NB4 (cell line): ENCODE measurements around the gene NRXN3.
"Not testable (repeated sequence)": the region's sequence is repeated elsewhere in the genome, so short reads cannot be mapped to it uniquely, and the experiment has no call there.

Experiments
- DNase-seq: peaks from one replicate; pipeline ENCODE4 v3.0.0; 2010; ENCODE audit warnings: low read depth
- H3K4me3 ChIP-seq: one replicate; pipeline ENCODE4 v1.5.1; 2011; ENCODE audit warnings: mild to moderate bottlenecking, low read depth, low read length, moderate library complexity
- MYC ChIP-seq: IDR thresholded peaks from 2 replicates; pipeline ENCODE4 v1.6.1; 2011; ENCODE audit warnings: low read depth, low read length
- POLR2A ChIP-seq: IDR thresholded peaks from 2 replicates; pipeline ENCODE4 v1.6.1; 2011; ENCODE audit warnings: mild to moderate bottlenecking; ENCODE audit not compliant: insufficient read length; ENCODE audit errors: extremely low read depth
- TF ChIP-seq, protein P1 (sequence below): IDR thresholded peaks from one replicate; pipeline ENCODE4 v1.5.1; 2012; ENCODE audit warnings: low read depth, low read length
- TF ChIP-seq, protein P2 (sequence below): IDR thresholded peaks from 2 replicates; pipeline ENCODE4 v1.6.1; 2011; ENCODE audit warnings: low read depth, low read length

NRXN3 gene

DNA sequence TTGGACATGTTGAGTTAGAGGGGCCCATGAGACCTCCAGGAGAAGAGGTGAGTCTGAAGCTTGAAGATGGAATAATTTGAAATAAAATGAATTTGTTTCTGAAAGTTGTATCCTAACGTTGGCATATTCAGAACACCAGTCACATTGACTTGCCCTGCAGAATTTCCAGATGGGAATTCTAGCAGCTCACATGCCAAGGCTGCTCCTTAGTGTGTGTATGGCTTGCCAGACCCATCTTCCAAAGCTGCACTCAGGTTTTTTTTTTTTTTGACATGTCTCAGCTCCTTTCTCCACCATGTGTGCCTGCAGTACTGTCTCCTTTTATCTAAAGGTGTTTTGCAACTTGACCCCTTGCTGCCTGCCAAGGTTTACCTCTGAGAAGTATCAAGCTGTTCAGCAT lies 261.9 kb downstream of the NRXN3 start:
- no peak for DNase-seq
- no peak overlapping the region for H3K4me3 ChIP-seq
- TF ChIP-seq MYC (no peak), POLR2A (no peak)
- TF ChIP-seq, protein P1, sequence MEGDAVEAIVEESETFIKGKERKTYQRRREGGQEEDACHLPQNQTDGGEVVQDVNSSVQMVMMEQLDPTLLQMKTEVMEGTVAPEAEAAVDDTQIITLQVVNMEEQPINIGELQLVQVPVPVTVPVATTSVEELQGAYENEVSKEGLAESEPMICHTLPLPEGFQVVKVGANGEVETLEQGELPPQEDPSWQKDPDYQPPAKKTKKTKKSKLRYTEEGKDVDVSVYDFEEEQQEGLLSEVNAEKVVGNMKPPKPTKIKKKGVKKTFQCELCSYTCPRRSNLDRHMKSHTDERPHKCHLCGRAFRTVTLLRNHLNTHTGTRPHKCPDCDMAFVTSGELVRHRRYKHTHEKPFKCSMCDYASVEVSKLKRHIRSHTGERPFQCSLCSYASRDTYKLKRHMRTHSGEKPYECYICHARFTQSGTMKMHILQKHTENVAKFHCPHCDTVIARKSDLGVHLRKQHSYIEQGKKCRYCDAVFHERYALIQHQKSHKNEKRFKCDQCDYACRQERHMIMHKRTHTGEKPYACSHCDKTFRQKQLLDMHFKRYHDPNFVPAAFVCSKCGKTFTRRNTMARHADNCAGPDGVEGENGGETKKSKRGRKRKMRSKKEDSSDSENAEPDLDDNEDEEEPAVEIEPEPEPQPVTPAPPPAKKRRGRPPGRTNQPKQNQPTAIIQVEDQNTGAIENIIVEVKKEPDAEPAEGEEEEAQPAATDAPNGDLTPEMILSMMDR: no peak
- TF ChIP-seq, protein P2, sequence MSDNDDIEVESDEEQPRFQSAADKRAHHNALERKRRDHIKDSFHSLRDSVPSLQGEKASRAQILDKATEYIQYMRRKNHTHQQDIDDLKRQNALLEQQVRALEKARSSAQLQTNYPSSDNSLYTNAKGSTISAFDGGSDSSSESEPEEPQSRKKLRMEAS: no peak

DNA sequence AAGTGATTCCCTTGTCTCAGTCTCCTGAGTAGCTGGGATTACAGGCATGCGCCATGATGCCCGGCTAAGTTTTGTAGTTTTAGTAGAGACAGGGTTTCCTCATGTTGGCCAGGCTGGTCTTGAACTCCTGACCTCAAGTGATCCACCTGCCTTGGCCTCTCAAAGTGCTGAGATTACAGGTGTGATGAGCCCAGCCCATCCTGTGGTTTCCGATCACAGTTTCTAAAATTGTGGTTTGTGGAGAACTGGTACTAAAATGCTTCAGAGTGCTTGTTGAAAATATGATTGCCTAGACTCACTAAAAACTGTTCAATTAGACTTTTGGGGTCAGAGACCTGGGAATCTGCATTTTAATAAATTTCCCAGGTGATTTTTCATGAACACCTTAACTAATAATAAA lies 267.3 kb downstream of the NRXN3 start:
- not testable (repeated sequence) for DNase-seq, H3K4me3 ChIP-seq

DNA sequence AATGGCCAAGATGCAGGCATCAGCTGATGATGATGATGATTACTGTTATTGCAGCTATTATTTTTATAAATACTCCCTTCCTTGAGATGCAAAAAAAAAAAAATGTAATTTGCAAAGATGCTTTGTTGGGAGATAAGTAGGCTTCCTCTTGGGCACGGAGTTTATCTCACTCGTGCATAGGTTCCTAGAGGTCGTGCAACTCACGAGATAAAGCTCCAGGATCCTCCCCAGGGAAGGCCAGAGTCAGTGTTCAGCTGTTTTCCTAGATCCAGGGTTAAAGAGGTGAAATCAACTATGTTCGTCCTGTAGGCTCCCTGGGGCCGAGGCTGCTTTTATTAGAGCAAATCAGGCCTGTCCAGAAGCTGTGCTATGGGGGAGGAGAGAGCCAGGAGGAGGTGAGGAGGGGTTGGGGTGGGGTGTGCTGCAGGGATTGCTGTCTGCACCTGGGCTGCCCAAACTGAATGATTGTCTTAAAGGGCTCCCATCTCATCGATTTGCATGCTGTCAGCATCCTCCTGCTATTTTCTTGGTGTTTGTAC lies 270.3 kb downstream of the NRXN3 start:
- TF ChIP-seq POLR2A (no peak), MYC (no peak)
- TF ChIP-seq, protein P2: no peak
- TF ChIP-seq, protein P1: no peak
- no peak for DNase-seq
- H3K4me3 ChIP-seq: no peak overlapping the region

DNA sequence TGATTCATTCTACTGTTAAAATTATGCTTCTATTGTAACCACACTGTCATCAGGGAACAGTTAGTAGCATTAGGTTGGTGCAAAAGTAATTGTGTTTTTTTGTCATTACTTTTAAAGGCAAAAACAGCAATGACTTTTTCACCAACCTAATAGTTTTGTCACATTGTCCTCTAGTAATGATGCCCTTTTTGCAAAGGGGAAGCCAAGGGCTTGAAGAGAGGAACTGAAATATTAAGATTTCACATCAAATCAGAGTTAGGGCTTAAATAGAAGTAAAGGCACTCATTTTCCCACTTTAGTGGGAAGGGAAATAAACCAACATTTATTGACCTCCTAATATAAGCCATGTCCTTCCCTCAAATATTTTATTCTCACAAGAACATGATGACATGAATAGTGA lies 273.7 kb downstream of the NRXN3 start:
- no peak overlapping the region for H3K4me3 ChIP-seq
- TF ChIP-seq, protein P2: no peak
- TF ChIP-seq, protein P1: no peak
- TF ChIP-seq POLR2A (no peak), MYC (no peak)
- DNase-seq: no peak

DNA sequence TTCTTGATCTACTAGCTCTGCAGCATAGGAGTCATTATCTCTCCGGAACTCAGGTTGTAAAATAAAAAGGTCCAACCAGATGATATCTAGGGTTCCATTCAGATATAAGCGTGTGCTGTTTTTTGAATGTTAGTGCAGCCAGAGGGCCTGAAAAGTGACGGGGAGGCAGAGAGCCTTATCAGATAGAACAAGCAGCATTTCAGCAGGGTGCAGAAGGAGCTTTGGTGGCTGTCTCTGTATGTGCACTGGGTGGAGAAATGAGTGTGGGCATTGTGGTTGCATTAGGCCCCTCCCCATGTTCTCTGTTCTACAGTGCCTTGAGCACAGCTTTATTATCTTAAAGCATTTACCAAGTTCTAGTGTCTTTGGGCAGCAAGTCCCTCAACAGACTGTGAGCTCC lies 275.1 kb downstream of the NRXN3 start:
- no peak overlapping the region for H3K4me3 ChIP-seq
- DNase-seq: peak; percentile 1
- TF ChIP-seq POLR2A: no peak
- TF ChIP-seq, protein P1: no peak
- TF ChIP-seq, protein P2: no peak
- TF ChIP-seq MYC: no peak

DNA sequence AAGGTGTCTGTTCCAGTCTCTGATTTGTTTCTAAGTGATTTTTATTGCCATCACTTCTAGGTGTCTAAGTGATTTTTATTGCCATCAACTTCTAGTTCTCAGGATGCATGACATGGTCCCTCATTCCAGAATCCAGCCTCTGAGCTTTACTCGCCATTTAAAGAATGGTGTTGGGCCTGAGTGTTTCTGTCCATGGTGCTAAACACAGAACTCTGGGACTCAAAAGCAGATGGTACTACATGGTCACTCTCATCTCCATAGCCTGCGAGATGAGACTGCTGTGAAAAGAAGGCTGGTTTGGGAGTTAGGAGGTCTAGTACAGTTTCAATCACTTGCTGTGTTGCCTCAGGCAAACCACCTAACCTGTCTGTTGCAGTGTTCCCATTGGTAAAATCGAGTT lies 276.6 kb downstream of the NRXN3 start:
- peak; percentile 20 for DNase-seq
- TF ChIP-seq, protein P2: no peak
- TF ChIP-seq MYC (no peak), POLR2A (no peak)
- TF ChIP-seq, protein P1: no peak
- no peak overlapping the region for H3K4me3 ChIP-seq
